Thyroid gland (tissue), 4 donors: ENCODE data around the gene PIBF1. TPM values are rescaled to one million over a fixed set of nuclear protein-coding genes. Genes with fewer than 3 reads are reported as not detected.

Source experiments
- DNase-seq, 2 donors: peaks; one replicate each; pipeline ENCODE4 v3.0.0-alpha.2; 2019
- H3K27ac ChIP-seq, 3 donors: fragments of 200-600 bp; sonication (generic); 1 replicate in 2 of 3; 2 replicates in 1 of 3; pipeline ENCODE4 v1.5.1; 2016 to 2019; ENCODE audit warnings: mild to moderate bottlenecking in 1 of 3, moderate library complexity in 1 of 3
- H3K27me3 ChIP-seq: fragments of 200-600 bp; sonication (generic); one replicate; pipeline ENCODE4 v1.5.1; 2019
- H3K36me3 ChIP-seq, 2 donors: fragments of 200-600 bp; sonication (generic); one replicate each; pipeline ENCODE4 v1.5.1; 2016 to 2019
- H3K4me1 ChIP-seq, 2 donors: fragments of 200-600 bp; sonication (generic); one replicate each; pipeline ENCODE4 v1.5.1; 2017 to 2019
- H3K4me3 ChIP-seq, 3 donors: fragments of 200-600 bp; sonication (generic); replicated peaks in 1 of 3; 1 replicate in 2 of 3; 2 replicates in 1 of 3; pipeline ENCODE4 v1.5.1; 2016; ENCODE audit warnings: mild to moderate bottlenecking in 1 of 3
- H3K9me3 ChIP-seq: fragments of 200-600 bp; sonication (generic); one replicate; pipeline ENCODE4 v1.5.1; 2017
- POLR2A ChIP-seq, 2 donors: fragments of 450-650 bp; IDR thresholded peaks; one replicate each; pipeline ENCODE4 v1.6.1; 2017; ENCODE audit warnings: antibody characterized with exemption in 2 of 2, mild to moderate bottlenecking in 2 of 2, moderate library complexity in 1 of 2
- WGBS, 2 donors: methylation state at CpG; one replicate each; pipeline ENCODE4 v1.1.5; 2017; 5-methylcytosine and 5-hydroxymethylcytosine counted together
- intact Hi-C: fragments of 100-400 bp; cut with DNase I; formaldehyde crosslinking; loops from one replicate; pipeline ENCODE4 v1.15.1; 2023
- total RNA-seq, 4 donors: library from RNA; depleted of rRNA; stranded (reverse); fragments of >200 nt; gene quantifications; one replicate each; pipeline ENCODE4 v1.2.3, GENCODE V29; 2016
- TF ChIP-seq, protein P1 (sequence below), 6 experiments: fragments of 200-600 bp in 3 of 6; fragments of 450-650 bp in 3 of 6; sonication (generic) in 3 of 6; IDR thresholded peaks; one replicate each; pipeline ENCODE4 v1.5.1; 2016 to 2019; ENCODE audit warnings: antibody characterized with exemption in 6 of 6, mild to moderate bottlenecking in 2 of 6, inconsistent platforms in 1 of 6, moderate library complexity in 1 of 6

Gene PIBF1
- total RNA-seq, 4 donors from 2014 or later: 30.2 to 51.4 (median 37.5) TPM

DNA sequence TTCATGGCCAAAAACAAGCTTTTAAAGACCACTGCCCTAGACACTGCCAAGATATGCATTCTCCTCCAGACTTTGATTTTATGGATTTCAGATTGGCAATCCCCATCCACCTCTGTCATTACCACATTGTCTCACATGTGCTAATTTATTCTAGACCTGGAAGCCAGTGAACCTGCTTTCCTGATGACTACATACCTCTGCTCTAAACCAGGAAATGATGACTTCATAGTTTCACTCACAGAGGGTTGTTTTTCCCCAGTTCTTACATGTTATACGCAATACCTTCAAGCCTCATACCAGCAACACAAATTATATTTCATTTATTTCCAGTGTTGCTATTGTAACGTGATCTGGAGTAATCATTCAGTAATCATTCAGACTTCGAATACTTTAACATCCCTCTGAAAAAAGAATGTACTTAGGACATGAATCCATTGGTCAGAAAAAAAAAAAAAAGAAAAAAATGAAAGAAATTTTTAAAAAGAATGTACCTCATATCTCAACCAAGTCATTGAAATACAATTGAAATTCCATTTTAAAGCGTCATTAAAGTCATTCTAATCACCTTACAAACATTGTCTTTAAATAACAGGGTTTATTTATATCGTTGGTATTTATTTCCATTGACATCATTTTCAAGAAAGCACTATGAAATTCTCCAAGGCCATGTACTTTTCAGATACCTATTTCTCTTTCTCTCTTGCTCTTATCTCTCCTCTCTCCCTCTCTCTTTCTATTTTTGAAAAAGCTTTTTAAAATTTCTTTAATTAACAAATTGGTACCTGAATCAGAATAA lies 243.5 kb downstream of the PIBF1 start:
- no peak for TF ChIP-seq POLR2A (IDR thresholded peaks at IDR 0.05)
- TF ChIP-seq, protein P1, sequence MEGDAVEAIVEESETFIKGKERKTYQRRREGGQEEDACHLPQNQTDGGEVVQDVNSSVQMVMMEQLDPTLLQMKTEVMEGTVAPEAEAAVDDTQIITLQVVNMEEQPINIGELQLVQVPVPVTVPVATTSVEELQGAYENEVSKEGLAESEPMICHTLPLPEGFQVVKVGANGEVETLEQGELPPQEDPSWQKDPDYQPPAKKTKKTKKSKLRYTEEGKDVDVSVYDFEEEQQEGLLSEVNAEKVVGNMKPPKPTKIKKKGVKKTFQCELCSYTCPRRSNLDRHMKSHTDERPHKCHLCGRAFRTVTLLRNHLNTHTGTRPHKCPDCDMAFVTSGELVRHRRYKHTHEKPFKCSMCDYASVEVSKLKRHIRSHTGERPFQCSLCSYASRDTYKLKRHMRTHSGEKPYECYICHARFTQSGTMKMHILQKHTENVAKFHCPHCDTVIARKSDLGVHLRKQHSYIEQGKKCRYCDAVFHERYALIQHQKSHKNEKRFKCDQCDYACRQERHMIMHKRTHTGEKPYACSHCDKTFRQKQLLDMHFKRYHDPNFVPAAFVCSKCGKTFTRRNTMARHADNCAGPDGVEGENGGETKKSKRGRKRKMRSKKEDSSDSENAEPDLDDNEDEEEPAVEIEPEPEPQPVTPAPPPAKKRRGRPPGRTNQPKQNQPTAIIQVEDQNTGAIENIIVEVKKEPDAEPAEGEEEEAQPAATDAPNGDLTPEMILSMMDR (IDR thresholded peaks at IDR 0.05): no peak
- Histone ChIP-seq H3K27me3 (no peaks in the 10 kb centered on the region), H3K4me1 (no peaks in the 10 kb centered on the region), H3K9me3 (no peaks in the 10 kb centered on the region), H3K27ac (no peak overlapping the region), H3K4me3 (no peak overlapping the region), H3K36me3 (no peaks in the 10 kb centered on the region)
- intact Hi-C loops: no loop called here
- DNase-seq: no peak
- WGBS, 2 donors: 93 to 94% methylated on average over 5 of the region's 5 CpGs

DNA sequence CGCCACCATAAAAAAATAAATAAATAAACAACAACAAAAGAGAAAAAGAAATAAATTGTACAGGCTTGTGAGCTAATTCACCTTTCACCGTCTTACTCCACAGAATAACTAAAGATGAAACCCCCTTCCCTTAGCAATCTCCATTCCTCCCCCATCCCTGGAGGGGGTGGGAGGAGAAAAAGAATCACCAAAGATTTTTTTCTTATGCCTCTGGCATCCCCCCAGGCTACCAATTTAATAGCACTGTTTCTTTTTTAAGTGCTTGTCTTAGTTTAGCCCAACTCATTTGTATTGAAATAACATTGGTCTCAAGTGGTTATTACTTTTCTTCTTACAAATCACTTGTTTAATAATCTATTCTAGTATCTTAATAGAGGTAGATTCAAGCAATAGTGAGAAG lies 253.0 kb downstream of the PIBF1 start:
- intact Hi-C loops: no loop called here
- H3K4me1 ChIP-seq: no peaks in the 10 kb centered on the region
- H3K27ac ChIP-seq: no peak overlapping the region
- H3K36me3 ChIP-seq: no peaks in the 10 kb centered on the region
- H3K4me3 ChIP-seq: no peak overlapping the region
- DNase-seq: no peak
- H3K9me3 ChIP-seq: no peaks in the 10 kb centered on the region
- no peak for TF ChIP-seq POLR2A (IDR thresholded peaks at IDR 0.05)
- TF ChIP-seq, protein P1 (IDR thresholded peaks at IDR 0.05): no peak
- no peaks in the 10 kb centered on the region for H3K27me3 ChIP-seq
- WGBS, 2 donors: 87 to 95% methylated on average over 2 of the region's 2 CpGs

DNA sequence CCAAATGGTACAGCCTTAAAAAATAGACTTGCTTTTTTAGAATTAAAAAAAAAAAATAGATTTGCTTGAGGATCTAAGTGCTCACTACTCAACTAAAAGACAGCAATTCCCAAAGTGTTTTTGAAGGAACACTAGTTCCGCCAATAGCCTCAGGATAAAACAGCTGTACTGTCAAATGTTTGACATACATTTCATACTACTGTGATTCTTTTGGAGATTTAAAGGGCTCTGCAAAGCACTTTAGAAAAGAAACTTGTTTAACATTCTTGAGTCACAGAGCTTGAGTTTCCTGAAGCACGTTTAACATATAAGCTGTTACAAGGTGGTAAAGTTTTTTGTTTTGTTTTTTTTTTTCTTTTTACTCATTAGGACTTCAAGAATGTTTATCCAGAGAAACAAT lies 253.7 kb downstream of the PIBF1 start:
- DNase-seq: no peak

DNA sequence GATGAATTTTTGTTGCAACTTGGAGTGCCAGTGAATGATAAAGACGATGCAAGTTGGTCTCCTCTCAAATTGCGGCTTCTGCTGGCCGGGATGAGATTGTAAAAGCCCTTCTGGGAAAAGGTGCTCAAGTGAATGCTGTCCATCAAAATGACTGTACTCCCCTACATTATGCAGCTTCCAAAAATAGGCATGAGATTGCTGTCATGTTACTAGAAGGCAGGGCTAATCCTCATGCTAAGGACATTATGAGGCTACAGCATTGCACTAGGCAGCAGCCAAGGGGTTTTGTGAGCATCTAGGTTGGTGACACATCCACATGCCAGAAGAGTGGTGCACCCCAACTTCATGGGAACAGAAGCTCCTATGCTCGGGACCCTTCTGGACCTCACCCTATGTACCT lies 254.6 kb downstream of the PIBF1 start:
- WGBS, 2 donors: 92 to 97% methylated on average over 4 of the region's 4 CpGs
- Histone ChIP-seq H3K27me3 (no peaks in the 10 kb centered on the region), H3K4me3 (no peak overlapping the region), H3K9me3 (no peaks in the 10 kb centered on the region), H3K27ac (no peak overlapping the region), H3K4me1 (no peaks in the 10 kb centered on the region), H3K36me3 (no peaks in the 10 kb centered on the region)
- intact Hi-C loops: no loop called here
- TF ChIP-seq POLR2A (IDR thresholded peaks at IDR 0.05): no peak
- TF ChIP-seq, protein P1 (IDR thresholded peaks at IDR 0.05): no peak
- DNase-seq: no peak

More for the DNA sequence above, 253.7 kb downstream of the PIBF1 start:
- WGBS, 2 donors: 47 to 61% methylated on average over 2 of the region's 2 CpGs
- H3K27me3 ChIP-seq: no peaks in the 10 kb centered on the region
- H3K27ac ChIP-seq: no peak overlapping the region
- no peaks in the 10 kb centered on the region for H3K36me3 ChIP-seq
- no peaks in the 10 kb centered on the region for H3K4me1 ChIP-seq
- no peaks in the 10 kb centered on the region for H3K9me3 ChIP-seq
- H3K4me3 ChIP-seq: no peak overlapping the region
- TF ChIP-seq, protein P1 (IDR thresholded peaks at IDR 0.05): no peak
- TF ChIP-seq POLR2A (IDR thresholded peaks at IDR 0.05): no peak
- intact Hi-C loops: no loop called here

DNA sequence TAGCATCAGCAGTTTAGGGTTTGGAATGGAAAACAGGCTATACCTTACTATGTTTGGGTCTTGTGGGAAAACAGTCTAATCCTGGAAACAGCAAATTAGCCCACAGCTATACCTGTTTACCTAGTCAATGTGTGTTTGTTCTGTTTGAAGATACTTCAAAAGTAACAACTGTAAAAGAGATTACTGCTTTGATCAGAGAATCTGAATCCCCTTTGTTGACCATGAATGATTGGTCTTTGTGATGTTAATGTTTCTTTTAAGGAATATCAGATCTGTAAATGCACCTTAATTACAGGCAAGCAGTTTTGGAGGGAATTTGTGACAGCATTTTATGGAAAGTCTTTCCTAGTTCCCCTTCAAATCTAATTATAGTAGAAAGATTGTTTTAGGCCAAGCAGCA lies 256.1 kb downstream of the PIBF1 start:
- Histone ChIP-seq H3K36me3 (no peaks in the 10 kb centered on the region), H3K27ac (no peak overlapping the region)
- intact Hi-C loops: no loop called here

More for the DNA sequence above, 256.1 kb downstream of the PIBF1 start:
- Histone ChIP-seq H3K9me3 (no peaks in the 10 kb centered on the region), H3K4me3 (no peak overlapping the region), H3K27me3 (no peaks in the 10 kb centered on the region), H3K4me1 (no peaks in the 10 kb centered on the region)
- TF ChIP-seq POLR2A (IDR thresholded peaks at IDR 0.05): no peak
- TF ChIP-seq, protein P1 (IDR thresholded peaks at IDR 0.05): no peak
- DNase-seq: no peak
